PC-9 (cell line): ENCODE measurements around the gene CTIF. TPM values are rescaled to one million over a fixed set of nuclear protein-coding genes. Genes with fewer than 3 reads are reported as not detected.

ENCODE experiments used
- BruUV-seq: library from RNA; stranded (reverse); fragments of 400-500 nt; replicated peaks from 2 replicates; lab custom pipeline; 2021; lab: Mats Ljungman, UMichigan
- CTCF ChIA-PET: fragments of 300-600 bp; sonication (Branson Sonifier 250); formaldehyde crosslinking; loops from one replicate; lab custom pipeline; 2022; ENCODE audit warnings: antibody characterized with exemption; lab: Charles Lee
- POLR2A ChIA-PET: fragments of 300-600 bp; sonication (Branson Sonifier 250); formaldehyde crosslinking; loops from one replicate; lab custom pipeline; 2022; ENCODE audit warnings: antibody characterized with exemption; ENCODE audit not compliant: unreplicated experiment; lab: Charles Lee
- DNase-seq, 2 experiments: peaks; one replicate each; pipeline versions ENCODE4 v3.0.0 to v3.0.0-alpha.2; 2015 to 2022; ENCODE audit warnings: mixed read lengths in 1 of 2
- H2AFZ ChIP-seq: fragments of 200-600 bp; sonication (generic); 2 replicates; pipeline ENCODE4 v1.8.1; 2017; ENCODE audit warnings: antibody characterized with exemption
- H3F3A ChIP-seq: fragments of 200-600 bp; sonication (generic); 2 replicates; pipeline ENCODE4 v1.8.1; 2017; ENCODE audit warnings: antibody characterized with exemption, mild to moderate bottlenecking, low read depth; ENCODE audit not compliant: insufficient read depth
- H3K27ac ChIP-seq: fragments of 200-600 bp; sonication (generic); 2 replicates; pipeline ENCODE4 v1.6.1; 2016; ENCODE audit warnings: mixed run types
- H3K27me3 ChIP-seq: fragments of 200-600 bp; sonication (generic); 2 replicates; pipeline ENCODE4 v1.6.1; 2016; ENCODE audit warnings: low read depth, mixed run types; ENCODE audit not compliant: insufficient read depth
- H3K36me3 ChIP-seq: fragments of 200-600 bp; sonication (generic); 2 replicates; pipeline ENCODE4 v1.6.1; 2016; ENCODE audit warnings: low read depth, mixed run types
- H3K4me1 ChIP-seq: fragments of 200-600 bp; sonication (generic); replicated peaks from 2 replicates; pipeline ENCODE4 v1.6.1; 2016; ENCODE audit warnings: mixed run types; ENCODE audit not compliant: insufficient read depth
- H3K4me2 ChIP-seq: fragments of 200-600 bp; sonication (generic); 2 replicates; pipeline ENCODE4 v1.6.1; 2017; ENCODE audit warnings: mixed run types
- H3K4me3 ChIP-seq: fragments of 200-600 bp; sonication (generic); 2 replicates; pipeline ENCODE4 v1.6.1; 2016; ENCODE audit warnings: mixed run types
- H3K79me2 ChIP-seq: fragments of 200-600 bp; sonication (generic); 2 replicates; pipeline ENCODE4 v1.6.1; 2017; ENCODE audit warnings: low read depth, mixed run types
- H3K9me2 ChIP-seq: fragments of 200-600 bp; sonication (generic); 2 replicates; pipeline ENCODE4 v1.8.1; 2017; ENCODE audit warnings: mild to moderate bottlenecking; ENCODE audit not compliant: insufficient read depth
- H3K9me3 ChIP-seq: fragments of 200-600 bp; sonication (generic); 2 replicates; pipeline ENCODE4 v1.8.1; 2016; ENCODE audit warnings: low read depth; ENCODE audit not compliant: insufficient read depth
- H4K20me1 ChIP-seq: fragments of 200-600 bp; sonication (generic); 2 replicates; pipeline ENCODE4 v1.8.1; 2017; ENCODE audit not compliant: insufficient read depth
- CTCF ChIP-seq: fragments of 200-600 bp; sonication (generic); conservative IDR thresholded peaks from 2 replicates; pipeline ENCODE4 v1.6.1; 2017; ENCODE audit warnings: mixed run types, antibody characterized with exemption, mild to moderate bottlenecking, moderate library complexity
- EZH2 ChIP-seq: fragments of 200-600 bp; sonication (generic); IDR thresholded peaks from 2 replicates; pipeline ENCODE4 v1.8.0; 2017; ENCODE audit warnings: antibody characterized with exemption, low read depth
- intact Hi-C: fragments of 100-400 bp; cut with micrococcal nuclease; formaldehyde crosslinking; loops from one replicate; pipeline ENCODE4 v1.10.0; 2022; ENCODE audit not compliant: unreplicated experiment
- total RNA-seq: library from RNA; stranded (reverse); gene quantifications from 2 replicates; pipeline ENCODE4 v1.2.3, GENCODE V29; 2021

The CTIF gene
- total RNA-seq, 1 experiment from 2014 or later: 26.2 TPM

GRCh38 chr18:48555465-48555995 is 16.7 kb downstream of the CTIF start:
- no peaks in the 10 kb centered on the region for H3K79me2 ChIP-seq
- CTCF ChIA-PET: no interaction called here
- no peak overlapping the region for H3K4me3 ChIP-seq
- no peak overlapping the region for H3K4me2 ChIP-seq
- no peak for DNase-seq
- H4K20me1 ChIP-seq: no peaks in the 10 kb centered on the region
- no peaks in the 10 kb centered on the region for H3K9me3 ChIP-seq
- POLR2A ChIA-PET: no interaction called here
- no peaks in the 10 kb centered on the region for H3F3A ChIP-seq
- no peaks in the 10 kb centered on the region for H3K27me3 ChIP-seq
- no peak for TF ChIP-seq EZH2
- TF ChIP-seq CTCF: no peak
- H2AFZ ChIP-seq: no peak overlapping the region
- intact Hi-C loops: no loop called here
- H3K27ac ChIP-seq: no peak overlapping the region
- no TSS peak for BruUV-seq
- no peaks in the 10 kb centered on the region for H3K9me2 ChIP-seq
- H3K36me3 ChIP-seq: no peaks in the 10 kb centered on the region
- no peaks in the 10 kb centered on the region for H3K4me1 ChIP-seq

- Histone ChIP-seq H3K4me2 (no peak overlapping the region), H4K20me1 (no peaks in the 10 kb centered on the region), H3K79me2 (no peaks in the 10 kb centered on the region), H3K27me3 (no peaks in the 10 kb centered on the region), H3K36me3 (no peaks in the 10 kb centered on the region), H3K27ac (no peak overlapping the region), H3F3A (no peaks in the 10 kb centered on the region; the same call in 1 of the 2 replicates), H3K4me3 (no peak overlapping the region), H3K9me3 (no peaks in the 10 kb centered on the region), H3K9me2 (no peaks in the 10 kb centered on the region), H2AFZ (no peak overlapping the region), H3K4me1 (peaks cover 2% of the 10 kb centered on the region)
- BruUV-seq: no TSS peak
- DNase-seq: no peak
- TF ChIP-seq EZH2 (no peak), CTCF (no peak)
- intact Hi-C loops: no loop called here
- ChIA-PET POLR2A (no interaction called here), CTCF (no interaction called here)
Observed at GRCh38 chr18:48557640-48558174, 18.9 kb downstream of the CTIF start.

GRCh38 chr18:48558248-48558647 is 19.4 kb downstream of the CTIF start:
- ChIA-PET CTCF (no interaction called here), POLR2A (no interaction called here)
- TF ChIP-seq CTCF (no peak), EZH2 (no peak)
- Histone ChIP-seq H3K36me3 (no peaks in the 10 kb centered on the region), H2AFZ (no peak overlapping the region), H4K20me1 (no peaks in the 10 kb centered on the region), H3K4me1 (peaks cover 7% of the 10 kb centered on the region), H3K27me3 (no peaks in the 10 kb centered on the region), H3K9me2 (no peaks in the 10 kb centered on the region), H3K79me2 (no peaks in the 10 kb centered on the region), H3K4me2 (no peak overlapping the region), H3K9me3 (no peaks in the 10 kb centered on the region), H3F3A (peaks cover under 1% of the 10 kb centered on the region; the same call in 1 of the 2 replicates), H3K4me3 (no peak overlapping the region), H3K27ac (no peak overlapping the region)
- intact Hi-C loops: no loop called here
- no peak for DNase-seq
- BruUV-seq: no TSS peak
